Mesangial cell (primary cell): Measurements from ENCODE around the gene HOXC12. TPM values are rescaled to one million over a fixed set of nuclear protein-coding genes. Genes with fewer than 3 reads are reported as not detected.

Experiments
- total RNA-seq: library from RNA; depleted of rRNA; stranded (reverse); fragments of >200 nt; gene quantifications from 2 replicates; pipeline ENCODE4 v1.2.3, GENCODE V29; 2015

Gene HOXC12, protein sequence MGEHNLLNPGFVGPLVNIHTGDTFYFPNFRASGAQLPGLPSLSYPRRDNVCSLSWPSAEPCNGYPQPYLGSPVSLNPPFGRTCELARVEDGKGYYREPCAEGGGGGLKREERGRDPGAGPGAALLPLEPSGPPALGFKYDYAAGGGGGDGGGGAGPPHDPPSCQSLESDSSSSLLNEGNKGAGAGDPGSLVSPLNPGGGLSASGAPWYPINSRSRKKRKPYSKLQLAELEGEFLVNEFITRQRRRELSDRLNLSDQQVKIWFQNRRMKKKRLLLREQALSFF
- total RNA-seq: not detected in 2 replicates

DNA sequence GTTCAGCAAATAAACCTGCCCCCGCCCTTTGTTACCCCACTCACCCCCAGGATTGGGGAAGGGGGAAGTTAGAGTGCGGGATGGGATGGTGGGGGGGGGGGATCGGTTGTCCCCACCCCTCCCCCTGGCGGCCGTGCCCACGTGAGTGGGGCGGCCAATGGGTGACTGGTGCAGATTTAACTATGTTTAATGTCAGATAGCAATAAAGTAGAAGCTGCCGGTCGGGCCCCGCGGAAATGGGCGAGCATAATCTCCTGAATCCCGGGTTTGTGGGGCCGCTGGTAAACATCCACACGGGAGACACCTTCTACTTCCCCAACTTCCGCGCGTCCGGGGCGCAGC lies at the start of gene HOXC12:
Gene HOXC12, plus strand, starts transcription at position 210 of the 342 bp plus-strand sequence. Its CDS starts 27 bp downstream, at position 237.

DNA sequence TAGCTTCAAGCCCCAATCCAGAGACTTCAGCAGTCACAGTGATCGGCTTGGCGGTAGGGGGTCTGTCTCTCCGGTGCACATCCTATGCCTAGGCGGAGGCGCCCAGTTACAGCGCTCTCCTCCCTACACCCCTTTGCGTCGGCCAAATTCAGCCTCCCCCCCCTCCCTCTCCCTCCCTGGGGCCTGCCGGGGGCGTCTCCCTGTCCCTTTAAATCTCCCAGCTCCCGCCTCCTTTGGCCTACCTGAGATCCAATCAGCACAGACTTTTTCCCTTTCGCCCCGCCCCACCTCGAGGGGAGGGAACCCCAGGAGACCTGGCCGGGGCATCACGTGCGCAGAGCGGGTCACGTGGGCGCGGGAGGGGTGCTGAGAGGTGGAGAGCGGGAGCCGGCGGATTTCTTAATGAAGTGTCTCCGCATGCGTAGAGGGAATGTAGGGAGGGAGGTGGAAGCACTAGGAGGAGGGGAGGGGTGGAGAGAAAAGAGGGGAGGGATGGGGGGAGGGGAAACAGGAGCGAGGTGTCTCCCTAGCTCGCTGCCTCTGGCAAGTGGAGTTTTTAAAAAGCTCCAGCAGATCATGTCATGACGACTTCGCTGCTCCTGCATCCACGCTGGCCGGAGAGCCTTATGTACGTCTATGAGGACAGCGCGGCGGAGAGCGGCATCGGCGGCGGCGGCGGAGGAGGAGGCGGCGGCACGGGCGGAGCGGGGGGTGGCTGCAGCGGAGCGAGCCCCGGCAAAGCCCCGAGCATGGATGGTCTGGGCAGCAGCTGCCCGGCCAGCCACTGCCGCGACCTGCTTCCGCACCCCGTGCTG lies 16.2 kb upstream of the HOXC12 start, which contains the start of gene HOXC13:
Gene HOXC13, plus strand, starts transcription at position 506 of the 815 bp plus-strand sequence. Its CDS starts 76 bp downstream, at position 582.

DNA sequence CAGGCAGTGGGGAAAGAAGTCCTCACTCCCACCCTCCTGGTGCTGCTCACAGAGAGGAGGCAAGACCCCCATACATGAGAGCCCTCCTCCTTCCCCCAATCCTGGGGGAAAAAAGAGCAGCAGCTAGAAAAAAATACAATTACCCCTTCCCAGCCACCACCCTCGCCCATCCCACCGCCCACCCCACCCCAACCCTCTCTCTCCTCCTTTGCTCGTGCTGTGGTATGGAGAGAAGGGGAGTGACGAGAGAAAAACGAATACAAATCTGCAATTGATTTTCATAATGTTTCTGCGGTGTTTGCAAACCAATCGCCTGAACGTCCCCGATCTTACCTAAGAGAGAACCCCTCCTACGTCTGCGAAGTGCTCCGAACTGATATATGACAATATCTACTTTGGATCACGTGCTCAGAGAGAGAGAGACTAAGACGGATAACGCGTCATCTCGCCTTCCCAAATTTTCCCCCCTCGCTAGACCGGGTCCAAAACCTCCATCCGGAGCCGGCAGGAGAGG lies 18.1 kb downstream of the HOXC12 start, which contains the start of gene HOXC11:
Gene HOXC11, plus strand, starts transcription at position 405 of the 514 bp plus-strand sequence. CDS start 116 bp downstream, outside the sequence.

DNA sequence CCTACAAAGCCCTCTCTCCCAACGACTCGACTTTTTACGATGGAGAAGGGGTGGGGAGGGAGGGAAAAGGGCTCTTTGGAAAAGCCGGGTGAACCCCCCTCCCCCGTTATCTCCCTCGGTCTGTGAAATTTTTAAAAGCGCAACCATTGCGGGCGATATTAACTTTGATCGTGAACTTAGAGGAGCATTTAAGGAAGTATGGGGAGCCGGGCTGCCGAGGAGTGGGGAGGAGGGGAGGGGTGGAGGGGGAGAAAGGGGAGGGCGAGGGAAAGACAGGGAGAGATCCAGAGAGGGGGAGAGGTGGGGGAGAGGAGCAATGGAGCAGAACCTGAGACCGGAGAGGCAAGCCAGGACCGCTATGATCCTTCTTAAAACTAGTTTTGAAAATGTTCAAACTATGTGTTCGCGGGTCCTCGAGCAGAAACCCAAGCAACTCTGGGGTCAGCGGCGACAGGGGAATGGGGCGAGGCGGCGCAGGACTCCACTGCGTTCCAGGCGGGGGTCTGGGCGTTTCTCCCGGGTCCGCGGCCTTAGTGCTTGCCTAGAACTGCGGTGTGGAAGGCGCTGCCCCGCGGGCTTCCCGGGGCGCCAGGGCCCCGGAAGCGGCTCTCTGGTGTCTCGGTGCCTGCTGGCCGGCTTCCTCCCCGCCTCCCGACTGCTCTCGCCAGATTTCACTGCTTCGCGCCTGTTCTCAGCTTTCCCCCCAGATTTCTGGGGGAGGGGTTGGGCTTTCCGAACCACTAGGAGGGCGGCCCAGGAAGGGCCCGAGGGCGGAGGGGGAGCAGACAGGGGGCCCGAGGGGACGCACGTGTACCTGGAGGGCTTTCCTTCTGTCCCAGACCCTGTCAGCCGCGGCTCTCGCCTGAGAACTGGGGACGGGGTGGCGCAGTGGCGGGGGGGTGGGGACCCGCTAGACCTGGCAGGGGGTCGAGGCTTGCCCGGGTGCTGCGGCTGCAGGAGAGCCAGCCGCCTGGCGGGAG lies 19.7 kb downstream of the HOXC12 start, which contains the start of gene HOTAIR:
Gene HOTAIR, minus strand, starts transcription at position 871 of the 980 bp plus-strand sequence.

DNA sequence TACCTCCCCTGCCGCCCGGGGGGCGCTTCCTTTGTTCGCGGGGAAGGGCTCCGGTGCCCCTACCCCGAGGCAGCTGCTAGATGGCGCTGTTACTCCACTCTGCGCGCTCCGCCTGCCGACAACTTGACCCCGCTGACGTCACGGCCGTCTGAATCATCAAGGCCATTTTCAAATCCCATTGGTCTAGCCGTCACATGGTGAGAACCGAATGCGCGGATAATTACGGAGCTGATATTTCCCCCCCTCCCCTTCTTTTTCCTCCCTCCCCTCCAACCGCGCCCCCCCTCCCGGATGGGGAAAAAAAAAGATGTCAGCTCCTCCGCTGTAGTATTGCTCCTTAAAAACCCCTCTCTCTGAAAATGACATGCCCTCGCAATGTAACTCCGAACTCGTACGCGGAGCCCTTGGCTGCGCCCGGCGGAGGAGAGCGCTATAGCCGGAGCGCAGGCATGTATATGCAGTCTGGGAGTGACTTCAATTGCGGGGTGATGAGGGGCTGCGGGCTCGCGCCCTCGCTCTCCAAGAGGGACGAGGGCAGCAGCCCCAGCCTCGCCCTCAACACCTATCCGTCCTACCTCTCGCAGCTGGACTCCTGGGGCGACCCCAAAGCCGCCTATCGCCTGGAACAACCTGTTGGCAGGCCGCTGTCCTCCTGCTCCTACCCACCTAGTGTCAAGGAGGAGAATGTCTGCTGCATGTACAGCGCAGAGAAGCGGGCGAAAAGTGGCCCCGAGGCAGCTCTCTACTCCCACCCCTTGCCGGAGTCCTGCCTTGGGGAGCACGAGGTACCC lies 30.4 kb downstream of the HOXC12 start, which contains the start of gene HOXC10:
Gene HOXC10, plus strand, starts transcription at position 246 of the 791 bp plus-strand sequence. Its CDS starts 114 bp downstream, at position 360.

DNA sequence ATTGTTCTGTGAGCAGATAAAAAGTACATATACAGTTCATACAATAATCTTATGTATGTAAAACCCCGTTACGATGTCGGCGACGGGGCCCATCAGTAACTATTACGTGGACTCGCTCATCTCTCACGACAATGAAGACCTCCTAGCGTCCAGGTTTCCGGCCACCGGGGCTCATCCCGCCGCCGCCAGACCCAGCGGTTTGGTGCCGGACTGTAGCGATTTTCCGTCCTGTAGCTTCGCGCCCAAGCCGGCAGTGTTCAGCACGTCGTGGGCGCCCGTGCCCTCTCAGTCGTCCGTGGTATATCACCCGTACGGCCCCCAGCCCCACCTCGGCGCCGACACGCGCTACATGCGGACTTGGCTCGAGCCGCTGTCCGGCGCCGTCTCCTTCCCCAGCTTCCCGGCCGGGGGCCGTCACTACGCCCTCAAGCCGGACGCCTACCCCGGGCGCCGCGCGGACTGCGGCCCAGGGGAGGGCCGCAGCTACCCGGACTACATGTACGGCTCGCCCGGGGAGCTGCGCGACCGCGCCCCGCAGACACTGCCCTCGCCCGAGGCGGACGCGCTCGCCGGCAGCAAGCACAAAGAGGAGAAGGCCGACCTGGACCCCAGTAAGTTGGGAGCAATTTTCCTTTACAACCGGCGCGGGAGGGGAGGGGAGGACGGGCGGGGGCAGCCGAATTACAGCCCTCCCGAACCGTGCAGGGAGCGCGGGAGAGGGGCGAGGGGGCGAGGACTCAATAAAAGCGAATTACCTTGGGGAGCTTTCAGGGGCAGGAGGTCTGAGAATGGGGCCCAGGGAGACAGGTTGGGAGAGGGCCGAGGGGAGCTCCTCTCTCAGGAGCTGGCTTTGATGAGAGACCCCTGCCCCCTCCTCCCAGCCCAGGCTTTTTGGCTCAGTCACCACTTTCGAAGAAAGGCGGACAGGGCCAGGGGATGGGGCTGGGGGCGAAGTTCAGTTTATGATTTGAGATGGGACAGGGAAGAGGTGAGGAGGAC lies 45.7 kb downstream of the HOXC12 start, which contains the start of gene HOXC9:
Gene HOXC9, plus strand, starts transcription at position 46 of the 999 bp plus-strand sequence. Its CDS starts 28 bp downstream, at position 74.

Other genes starting within 250 kb of the HOXC12 start
- gene CALCOCO1, start 227.5 kb upstream of the HOXC12 start, total RNA-seq: 29.2 and 112 TPM in 2 replicates
- gene CISTR, start 202.9 kb upstream of the HOXC12 start, total RNA-seq: not detected in 2 replicates
- not detected in 2 replicates for gene HOXC13, start 16.1 kb upstream of the HOXC12 start, total RNA-seq
- gene HOXC11, start 18.2 kb downstream of the HOXC12 start, total RNA-seq: 1.3 and 1.8 TPM in 2 replicates
- gene HOTAIR, start 20.1 kb downstream of the HOXC12 start, total RNA-seq: 0.49 and 1.9 TPM in 2 replicates
- 10.3 and 17.9 TPM in 2 replicates for gene HOXC10, start 30.2 kb downstream of the HOXC12 start, total RNA-seq
- 12.1 and 21.0 TPM in 2 replicates for gene HOXC9, start 45.3 kb downstream of the HOXC12 start, total RNA-seq
- gene HOXC8, start 54.1 kb downstream of the HOXC12 start, total RNA-seq: 2.0 and 2.5 TPM in 2 replicates
- gene HOXC6, start 73.5 kb downstream of the HOXC12 start, total RNA-seq: 2.6 and 3.9 TPM in 2 replicates
- 0.76 and 2.0 TPM in 2 replicates for gene HOXC5, start 78.1 kb downstream of the HOXC12 start, total RNA-seq
- 2.3 and 2.8 TPM in 2 replicates for gene HOXC4, start 98.9 kb downstream of the HOXC12 start, total RNA-seq
- 31.6 and 45.0 TPM in 2 replicates for gene SMUG1, start 234.1 kb downstream of the HOXC12 start, total RNA-seq